Urinary bladder (tissue), 4 donors: Measurements from ENCODE around the gene ZNF133. TPM values are rescaled to one million over a fixed set of nuclear protein-coding genes. Genes with fewer than 3 reads are reported as not detected.
"Not testable (repeated sequence)": the region's sequence is repeated elsewhere in the genome, so short reads cannot be mapped to it uniquely, and the experiment has no call there.

Experiments used
- DNase-seq: peaks from one replicate; pipeline ENCODE4 v3.0.0-alpha.2; 2015; ENCODE audit errors: extremely low spot score
- H3K27ac ChIP-seq: one replicate; pipeline ENCODE4 v1.5.1; 2013; ENCODE audit warnings: low read depth, mild to moderate bottlenecking, moderate library complexity
- H3K36me3 ChIP-seq: one replicate; pipeline ENCODE4 v1.6.1; 2013; ENCODE audit warnings: mild to moderate bottlenecking, moderate library complexity; ENCODE audit not compliant: insufficient read depth
- H3K4me1 ChIP-seq: one replicate; pipeline ENCODE4 v1.6.1; 2013; ENCODE audit warnings: mild to moderate bottlenecking, moderate library complexity; ENCODE audit not compliant: insufficient read depth
- H3K4me3 ChIP-seq: one replicate; pipeline ENCODE4 v1.5.1; 2013; ENCODE audit warnings: low read depth, low read length
- WGBS: extraction: QIAGEN DNeasy Blood & Tissue Kit; methylation state at CpG from one replicate; pipeline ENCODE4 v1.1.7; 2013; 5-methylcytosine and 5-hydroxymethylcytosine counted together
- polyA plus RNA-seq: library from polyadenylated mRNA; stranded (reverse); fragments of 200-250 nt; gene quantifications from one replicate; pipeline ENCODE4 v1.2.3, GENCODE V29; 2013
- total RNA-seq: library from RNA; depleted of rRNA; stranded (reverse); fragments of >200 nt; gene quantifications from one replicate; pipeline ENCODE4 v1.2.3, GENCODE V29; 2014
- donor health status: healthy with polysubstance abuse.
- donor health status: healthy.

The ZNF133 gene
- total RNA-seq (24.2 TPM), polyA plus RNA-seq (15.2 TPM)

GRCh38 chr20:18287915-18288748, at the start of gene ZNF133:
TSS of gene ZNF133 (plus strand) at chr20:18288527. CDS start at chr20:18305687, 17,160 bp downstream.
- under 1% methylated on average over 63 of the region's 63 CpGs for WGBS
- Histone ChIP-seq H3K4me1 (peaks cover 2% of the 10 kb centered on the region), H3K4me3 (peak within 1 kb of the TSS; percentile 80), H3K36me3 (no peaks in the 10 kb centered on the region), H3K27ac (peak within 1 kb of the TSS; percentile 81)
- peak; percentile 95 for DNase-seq

GRCh38 chr20:18240997-18241396, 47.3 kb upstream of the ZNF133 start:
- DNase-seq: no peak
- no peaks in the 10 kb centered on the region for H3K4me1 ChIP-seq
- WGBS: 80% methylated on average over 1 of the region's 1 CpG

DNA sequence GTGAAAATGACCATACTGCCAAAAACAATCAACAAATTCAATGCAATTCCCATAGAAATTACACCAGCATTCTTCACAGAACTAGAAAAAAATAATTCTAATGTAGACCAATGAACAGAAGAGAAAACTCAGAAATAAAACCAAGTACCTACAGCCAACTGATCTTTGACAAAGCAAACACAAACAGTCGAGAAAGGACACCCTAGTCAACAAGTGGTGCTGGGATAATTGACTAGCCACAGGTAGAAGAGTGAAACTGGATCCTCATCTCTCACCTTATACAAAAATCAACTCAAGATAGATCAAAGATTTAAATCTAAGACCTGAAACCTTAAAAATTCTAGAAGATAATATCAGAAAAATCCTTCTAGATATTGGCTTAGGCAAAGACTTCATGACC, 44.5 kb upstream of the ZNF133 start:
- Histone ChIP-seq H3K27ac (no peak overlapping the region), H3K36me3 (no peaks in the 10 kb centered on the region), H3K4me1 (no peaks in the 10 kb centered on the region), H3K4me3 (no peak overlapping the region)
- 61% methylated on average over 1 of the region's 1 CpG for WGBS
- no peak for DNase-seq

More at GRCh38 chr20:18240997-18241396, 47.3 kb upstream of the ZNF133 start:
- no peaks in the 10 kb centered on the region for H3K36me3 ChIP-seq
- no peak overlapping the region for H3K4me3 ChIP-seq
- no peak overlapping the region for H3K27ac ChIP-seq

- 85% methylated on average over 3 of the region's 4 CpGs for WGBS
- not testable (repeated sequence) for DNase-seq, H3K36me3 ChIP-seq, H3K4me3 ChIP-seq, H3K4me1 ChIP-seq, H3K27ac ChIP-seq
These were observed 39.8 kb upstream of the ZNF133 start for GRCh38 chr20:18248545-18248944.

GRCh38 chr20:18250217-18250616, 38.1 kb upstream of the ZNF133 start:
- Histone ChIP-seq H3K4me3 (no peak overlapping the region), H3K27ac (no peak overlapping the region), H3K36me3 (no peaks in the 10 kb centered on the region), H3K4me1 (no peaks in the 10 kb centered on the region)
- no peak for DNase-seq
- 87% methylated on average over 3 of the region's 3 CpGs for WGBS

- WGBS: 77% methylated on average over 20 of the region's 20 CpGs
These were observed 35.5 kb upstream of the ZNF133 start for GRCh38 chr20:18252597-18253451.

GRCh38 chr20:18254615-18255014, 33.7 kb upstream of the ZNF133 start:
- no peak overlapping the region for H3K4me3 ChIP-seq
- H3K4me1 ChIP-seq: no peaks in the 10 kb centered on the region
- no peak for DNase-seq
- H3K36me3 ChIP-seq: no peaks in the 10 kb centered on the region
- WGBS: 50% methylated on average over 3 of the region's 3 CpGs
- H3K27ac ChIP-seq: no peak overlapping the region

More at GRCh38 chr20:18252597-18253451, 35.5 kb upstream of the ZNF133 start:
- DNase-seq: no peak
- Histone ChIP-seq H3K36me3 (no peaks in the 10 kb centered on the region), H3K27ac (no peak overlapping the region), H3K4me3 (no peak overlapping the region), H3K4me1 (no peaks in the 10 kb centered on the region)

- 97% methylated on average over 1 of the region's 1 CpG for WGBS
- DNase-seq: no peak
- Histone ChIP-seq H3K27ac (no peak overlapping the region), H3K4me3 (no peak overlapping the region), H3K36me3 (no peaks in the 10 kb centered on the region), H3K4me1 (no peaks in the 10 kb centered on the region)
These were observed 32.8 kb upstream of the ZNF133 start for GRCh38 chr20:18255526-18255925.

DNA sequence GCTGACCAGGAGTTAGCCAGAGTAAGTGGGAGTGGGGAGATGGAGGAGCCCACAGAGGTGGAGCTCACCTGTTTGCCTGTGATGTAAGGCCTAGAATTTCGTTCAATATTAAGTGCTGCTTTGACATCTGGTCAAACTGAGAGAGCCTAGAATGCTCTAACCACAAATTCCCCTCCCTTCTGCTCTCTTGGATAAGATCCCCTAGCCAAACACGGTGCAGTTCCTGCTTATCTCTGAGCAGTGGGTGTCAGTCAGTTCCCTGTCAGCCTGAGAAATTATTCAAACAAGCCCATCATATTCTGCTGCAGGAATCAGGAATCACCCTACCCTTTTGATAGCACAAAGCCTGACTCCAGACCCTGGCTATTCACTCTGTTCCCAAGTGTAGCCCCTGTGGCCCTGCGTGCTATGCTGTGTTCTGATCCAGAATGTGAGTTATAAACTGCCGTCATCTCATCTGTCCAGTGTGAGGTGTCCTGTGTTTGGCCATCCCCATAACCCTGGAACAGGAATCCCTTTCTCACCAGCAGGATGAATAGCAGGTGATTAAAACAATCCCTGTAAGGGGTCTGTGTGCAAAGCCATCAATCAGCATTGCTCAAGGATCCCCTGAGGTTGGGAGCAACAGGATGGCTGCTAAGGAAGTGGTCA, 31.8 kb upstream of the ZNF133 start:
- Histone ChIP-seq H3K27ac (no peak overlapping the region), H3K4me3 (no peak overlapping the region), H3K36me3 (no peaks in the 10 kb centered on the region), H3K4me1 (no peaks in the 10 kb centered on the region)
- DNase-seq: no peak
- WGBS: 59% methylated on average over 4 of the region's 4 CpGs

GRCh38 chr20:18258126-18258860, 30.0 kb upstream of the ZNF133 start:
- Histone ChIP-seq H3K36me3 (no peaks in the 10 kb centered on the region), H3K27ac (no peak overlapping the region), H3K4me3 (no peak overlapping the region), H3K4me1 (no peaks in the 10 kb centered on the region)
- no peak for DNase-seq
- 68% methylated on average over 12 of the region's 12 CpGs for WGBS

GRCh38 chr20:18259730-18260129, 28.6 kb upstream of the ZNF133 start:
- no peak overlapping the region for H3K4me3 ChIP-seq
- DNase-seq: no peak
- H3K27ac ChIP-seq: no peak overlapping the region
- WGBS: 88% methylated on average over 3 of the region's 3 CpGs
- H3K4me1 ChIP-seq: no peaks in the 10 kb centered on the region
- H3K36me3 ChIP-seq: no peaks in the 10 kb centered on the region

DNA sequence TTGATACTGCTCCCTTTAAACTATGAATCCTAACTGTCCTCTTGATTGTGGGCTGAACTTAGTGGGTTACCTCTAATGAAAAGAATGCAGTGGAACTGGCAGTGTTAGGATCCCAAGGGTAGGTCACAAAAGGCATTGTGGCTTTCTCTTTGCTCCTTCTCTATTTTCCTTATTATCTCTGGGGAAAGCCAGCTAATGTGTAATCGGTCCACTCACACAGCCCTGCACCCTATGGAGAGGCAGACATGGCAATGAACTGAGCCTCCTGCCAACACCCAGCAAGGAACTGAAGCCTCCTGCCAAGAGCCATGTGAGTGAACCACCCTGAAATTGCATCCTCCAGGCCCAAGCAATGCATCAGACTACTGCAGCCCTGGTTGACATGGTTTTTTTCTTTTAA, 24.6 kb upstream of the ZNF133 start:
- Histone ChIP-seq H3K36me3 (no peaks in the 10 kb centered on the region), H3K4me3 (no peak overlapping the region), H3K4me1 (no peaks in the 10 kb centered on the region), H3K27ac (no peak overlapping the region)
- 55% methylated on average over 1 of the region's 1 CpG for WGBS
- no peak for DNase-seq

- Histone ChIP-seq H3K27ac (no peak overlapping the region), H3K36me3 (no peaks in the 10 kb centered on the region), H3K4me1 (no peaks in the 10 kb centered on the region), H3K4me3 (no peak overlapping the region)
- DNase-seq: no peak
- 35% methylated on average over 4 of the region's 4 CpGs for WGBS
These were observed 22.9 kb upstream of the ZNF133 start for GRCh38 chr20:18265441-18265840.
